ENCODE data around the gene DDHD1.

GRCh38 chr14:53038629-53039028 is 114.5 kb downstream of the DDHD1 start:
- TF ChIP-seq CTCF (IDR thresholded peaks at IDR 0.05) (no peak), POLR2A (IDR thresholded peaks at IDR 0.05) (no peak)

Data from lower leg skin (tissue), 3 donors.